ENCODE results near the gene TAS2R41.

DNA sequence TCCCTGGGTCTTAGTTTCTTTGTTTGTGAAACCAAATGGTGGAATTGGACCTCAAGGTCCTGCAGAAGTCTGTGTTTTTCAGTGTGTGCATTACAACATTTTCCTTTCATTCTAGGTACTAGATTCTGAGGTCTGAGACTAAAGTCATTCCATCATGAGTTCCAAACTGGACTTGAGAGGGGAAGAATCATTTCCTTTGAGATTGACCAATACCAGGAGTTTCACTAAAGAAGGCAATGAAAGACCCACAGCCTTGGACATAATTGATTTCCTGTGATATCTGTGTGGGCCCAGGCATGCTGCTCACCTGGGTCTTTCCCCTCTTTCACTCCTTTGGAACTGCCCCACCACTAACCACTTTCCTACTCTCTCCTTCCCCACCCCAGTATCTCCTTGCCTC is 18.2 kb downstream of the TAS2R41 start:
- TF ChIP-seq, protein P1, sequence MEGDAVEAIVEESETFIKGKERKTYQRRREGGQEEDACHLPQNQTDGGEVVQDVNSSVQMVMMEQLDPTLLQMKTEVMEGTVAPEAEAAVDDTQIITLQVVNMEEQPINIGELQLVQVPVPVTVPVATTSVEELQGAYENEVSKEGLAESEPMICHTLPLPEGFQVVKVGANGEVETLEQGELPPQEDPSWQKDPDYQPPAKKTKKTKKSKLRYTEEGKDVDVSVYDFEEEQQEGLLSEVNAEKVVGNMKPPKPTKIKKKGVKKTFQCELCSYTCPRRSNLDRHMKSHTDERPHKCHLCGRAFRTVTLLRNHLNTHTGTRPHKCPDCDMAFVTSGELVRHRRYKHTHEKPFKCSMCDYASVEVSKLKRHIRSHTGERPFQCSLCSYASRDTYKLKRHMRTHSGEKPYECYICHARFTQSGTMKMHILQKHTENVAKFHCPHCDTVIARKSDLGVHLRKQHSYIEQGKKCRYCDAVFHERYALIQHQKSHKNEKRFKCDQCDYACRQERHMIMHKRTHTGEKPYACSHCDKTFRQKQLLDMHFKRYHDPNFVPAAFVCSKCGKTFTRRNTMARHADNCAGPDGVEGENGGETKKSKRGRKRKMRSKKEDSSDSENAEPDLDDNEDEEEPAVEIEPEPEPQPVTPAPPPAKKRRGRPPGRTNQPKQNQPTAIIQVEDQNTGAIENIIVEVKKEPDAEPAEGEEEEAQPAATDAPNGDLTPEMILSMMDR (IDR thresholded peaks at IDR 0.05), result no peak
- TF ChIP-seq POLR2A (IDR thresholded peaks at IDR 0.05), result no peak
